ENCODE measurements around the gene GALK1. TPM values are rescaled to one million over a fixed set of nuclear protein-coding genes. Genes with fewer than 3 reads are reported as not detected.

The GALK1 gene
- total RNA-seq (2013) = 39.1 TPM
- polyA plus RNA-seq (100 to 1,000 TPM in 1 of 3 donors, 10 to 100 TPM in 2; 44.8 to 108 (median 84.3) TPM), polyA minus RNA-seq (46.6 and 64.1 TPM in 2 replicates), total RNA-seq (1.1 to 13.9 (median 10.7) reads per million in 11 experiments)

DNA sequence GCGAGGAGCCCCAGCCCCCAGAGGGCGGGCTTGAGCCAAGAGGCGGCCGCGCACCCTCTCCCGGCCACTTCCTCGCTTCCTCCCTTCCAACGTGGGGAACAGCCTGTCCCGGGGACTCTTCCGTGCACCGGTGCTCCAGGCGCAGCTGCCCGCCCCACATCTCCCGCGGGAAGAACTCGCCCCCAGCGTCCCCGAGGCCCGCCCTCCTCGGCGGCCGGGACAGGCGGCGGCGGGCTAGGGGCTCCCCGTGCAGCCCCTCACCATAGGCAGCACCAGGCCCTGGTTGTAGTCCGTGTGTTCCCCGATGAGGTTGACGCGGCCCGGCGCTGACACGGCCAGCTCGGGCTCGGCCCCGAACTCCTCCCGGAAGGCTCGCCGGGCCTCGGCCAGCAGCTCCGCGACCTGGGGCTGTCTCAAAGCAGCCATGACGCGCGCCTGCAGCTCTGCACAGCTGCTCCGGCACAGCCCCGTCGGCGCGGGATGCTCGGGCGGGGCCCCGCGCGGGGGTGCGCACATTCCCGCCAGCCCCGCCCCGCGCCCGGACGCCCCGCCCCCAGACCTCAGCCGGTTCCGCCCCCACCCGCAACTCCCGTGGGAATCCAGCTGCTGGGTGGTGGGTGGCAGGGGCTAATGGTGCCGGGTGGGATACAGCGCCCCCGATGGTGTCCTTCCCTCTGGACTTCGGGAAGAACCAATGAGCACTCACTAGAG, at the start of gene GALK1:
TSS of gene GALK1 (minus strand) at position 482 of the 711 bp plus-strand sequence. CDS start at position 426, 56 bp downstream.
- peak within 1 kb of the TSS; percentile 79 to 86 for H3K4me3 Mint-ChIP-seq
- H3K4me2 ChIP-seq (replicated peaks; ENCODE audit: extremely low read depth, low read length, poor library complexity, severe bottlenecking) = peak within 1 kb of the TSS; percentile 95

DNA sequence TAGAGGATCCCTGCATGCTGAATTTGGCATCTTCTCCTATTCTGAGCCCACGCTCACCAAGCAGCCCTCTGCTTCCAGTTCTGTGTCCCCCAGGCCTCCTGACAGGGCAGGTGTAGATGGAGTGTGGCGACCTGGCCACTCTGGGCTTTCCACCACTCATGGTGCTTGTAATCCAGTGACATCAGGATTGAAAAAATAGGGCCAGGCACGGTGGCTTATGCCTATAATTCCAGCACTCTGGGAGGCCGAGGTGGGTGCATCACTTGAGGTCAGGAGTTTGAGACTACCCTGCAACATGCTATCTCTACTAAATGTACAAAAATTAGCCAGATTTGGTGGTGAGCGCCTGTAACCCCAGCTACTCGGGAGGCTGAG, 49.0 kb upstream of the GALK1 start:
- Histone ChIP-seq H4K20me1 (ENCODE audit: insufficient read depth, low read length) (no peaks in the 10 kb centered on the region), H3K4me2 (replicated peaks; ENCODE audit: extremely low read depth, low read length, poor library complexity, severe bottlenecking) (no peak overlapping the region), H2AFZ (ENCODE audit: insufficient read depth, low read depth, low read length, poor library complexity, severe bottlenecking) (no peak overlapping the region), H3K4me3 (replicated peaks in 1 of 3; ENCODE audit: low read depth in 2 of 3, low read length in 3 of 3) (no peak overlapping the region), H3K9ac (ENCODE audit: insufficient read depth, low read length, poor library complexity, severe bottlenecking) (no peak overlapping the region), H3K27me3 (ENCODE audit: control insufficient read depth in 2 of 2, insufficient read depth in 2 of 2, low read length in 2 of 2) (no peaks in the 10 kb centered on the region), H3K79me2 (ENCODE audit: insufficient read depth, low read length) (no peaks in the 10 kb centered on the region), H3K27ac (ENCODE audit: low read depth in 1 of 2, low read length in 2 of 2) (no peak overlapping the region), H3K4me1 (ENCODE audit: control insufficient read depth in 1 of 2, insufficient read depth in 2 of 2, low read length in 2 of 2) (no peaks in the 10 kb centered on the region), H3K9me3 (replicated peaks in 1 of 2; ENCODE audit: control insufficient read depth in 1 of 2, insufficient read depth in 1 of 2, low read length in 2 of 2) (no peaks in the 10 kb centered on the region), H3K36me3 (replicated peaks in 1 of 2; ENCODE audit: control insufficient read depth in 1 of 2, insufficient read depth in 2 of 2, low read length in 2 of 2) (peaks cover 70 to 90% of the 10 kb centered on the region in 2 donors)
- intact Hi-C loops (cut with micrococcal nuclease) = no loop called here
- Mint-ChIP-seq H3K27ac (peak overlapping the region in 4 of 7 donors; percentile 42 to 57 (median 47)), H3K4me3 (no peak overlapping the region), H3K4me1 (no peaks in the 10 kb centered on the region), H3K27me3 (ENCODE audit: low read depth in 3 of 3) (peaks cover 0 to 2% (median 0%) of the 10 kb centered on the region in 3 donors), H3K36me3 (peaks cover 49 to 83% of the 10 kb centered on the region in 2 donors), H3K9me3 (no peaks in the 10 kb centered on the region)
- TF ChIP-seq, protein P1, sequence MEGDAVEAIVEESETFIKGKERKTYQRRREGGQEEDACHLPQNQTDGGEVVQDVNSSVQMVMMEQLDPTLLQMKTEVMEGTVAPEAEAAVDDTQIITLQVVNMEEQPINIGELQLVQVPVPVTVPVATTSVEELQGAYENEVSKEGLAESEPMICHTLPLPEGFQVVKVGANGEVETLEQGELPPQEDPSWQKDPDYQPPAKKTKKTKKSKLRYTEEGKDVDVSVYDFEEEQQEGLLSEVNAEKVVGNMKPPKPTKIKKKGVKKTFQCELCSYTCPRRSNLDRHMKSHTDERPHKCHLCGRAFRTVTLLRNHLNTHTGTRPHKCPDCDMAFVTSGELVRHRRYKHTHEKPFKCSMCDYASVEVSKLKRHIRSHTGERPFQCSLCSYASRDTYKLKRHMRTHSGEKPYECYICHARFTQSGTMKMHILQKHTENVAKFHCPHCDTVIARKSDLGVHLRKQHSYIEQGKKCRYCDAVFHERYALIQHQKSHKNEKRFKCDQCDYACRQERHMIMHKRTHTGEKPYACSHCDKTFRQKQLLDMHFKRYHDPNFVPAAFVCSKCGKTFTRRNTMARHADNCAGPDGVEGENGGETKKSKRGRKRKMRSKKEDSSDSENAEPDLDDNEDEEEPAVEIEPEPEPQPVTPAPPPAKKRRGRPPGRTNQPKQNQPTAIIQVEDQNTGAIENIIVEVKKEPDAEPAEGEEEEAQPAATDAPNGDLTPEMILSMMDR (IDR thresholded peaks at IDR 0.05) = no peak
- WGBS (ENCODE audit: insufficient coverage) = 100% methylated on average over 2 of the region's 6 CpGs
- no peak for DNase-seq

More for the DNA sequence above, at the start of gene GALK1:
- peaks cover 9% of the 10 kb centered on the region for H4K20me1 ChIP-seq (ENCODE audit: insufficient read depth, low read length)
- intact Hi-C loops (cut with micrococcal nuclease) = loop anchor here in 1 of 2 donors (5.0 kb wide), 1 partner anchor 57 kb away; no protein-coding TSS in a partner anchor
- WGBS (ENCODE audit: insufficient coverage) = under 1% methylated on average over 58 of the region's 71 CpGs
- peak; percentile 69 to 81 (median 79) for DNase-seq
- no peaks in the 10 kb centered on the region for H3K9me3 Mint-ChIP-seq
- peak within 1 kb of the TSS; percentile 68 to 87 (median 80) for H3K27ac Mint-ChIP-seq
- H3K36me3 ChIP-seq (replicated peaks in 1 of 2; ENCODE audit: control insufficient read depth in 1 of 2, insufficient read depth in 2 of 2, low read length in 2 of 2) = peaks cover 0 to 13% of the 10 kb centered on the region in 2 donors
- peak within 1 kb of the TSS; percentile 36 to 75 for H3K27ac ChIP-seq (ENCODE audit: low read depth in 1 of 2, low read length in 2 of 2)
- no peaks in the 10 kb centered on the region for H3K9me3 ChIP-seq (replicated peaks in 1 of 2; ENCODE audit: control insufficient read depth in 1 of 2, insufficient read depth in 1 of 2, low read length in 2 of 2)
- H2AFZ ChIP-seq (ENCODE audit: insufficient read depth, low read depth, low read length, poor library complexity, severe bottlenecking) = peak within 1 kb of the TSS; percentile 98
- peaks cover 0 to 2% (median 0%) of the 10 kb centered on the region in 3 donors for H3K27me3 Mint-ChIP-seq (ENCODE audit: low read depth in 3 of 3)
- peaks cover 4% of the 10 kb centered on the region for H3K79me2 ChIP-seq (ENCODE audit: insufficient read depth, low read length)
- peaks cover 11% of the 10 kb centered on the region for H3K4me1 Mint-ChIP-seq
- H3K4me3 ChIP-seq (replicated peaks in 1 of 3; ENCODE audit: low read depth in 2 of 3, low read length in 3 of 3) = peak within 1 kb of the TSS; percentile 49 to 91 (median 71)
- H3K27me3 ChIP-seq (ENCODE audit: control insufficient read depth in 2 of 2, insufficient read depth in 2 of 2, low read length in 2 of 2) = no peaks in the 10 kb centered on the region
- H3K36me3 Mint-ChIP-seq = peaks cover 13 to 17% of the 10 kb centered on the region in 2 donors
- peak within 1 kb of the TSS; percentile 70 for H3K9ac ChIP-seq (ENCODE audit: insufficient read depth, low read length, poor library complexity, severe bottlenecking)
- TF ChIP-seq, protein P1 (IDR thresholded peaks at IDR 0.05) = peak; percentile 83
- H3K4me1 ChIP-seq (ENCODE audit: control insufficient read depth in 1 of 2, insufficient read depth in 2 of 2, low read length in 2 of 2) = peaks cover 14 to 23% of the 10 kb centered on the region in 2 donors
